Suppressor macrophage treated with lipopolysaccharide for 4 hours (primary cell): ENCODE data around the gene MYD88.
"Not testable (repeated sequence)": the region's sequence is repeated elsewhere in the genome, so short reads cannot be mapped to it uniquely, and the experiment has no call there.

ENCODE experiments used
- DNase-seq: peaks from one replicate; pipeline ENCODE4 v3.0.0-alpha.2; 2020

The MYD88 gene

GRCh38 chr3:38127611-38128302, 10.7 kb upstream of the MYD88 start:
- peak; percentile 39 for DNase-seq

GRCh38 chr3:38128303-38128655, 10.2 kb upstream of the MYD88 start:
- DNase-seq: no peak

GRCh38 chr3:38129058-38129457, 9.4 kb upstream of the MYD88 start:
- no peak for DNase-seq

GRCh38 chr3:38130631-38131065, 7.8 kb upstream of the MYD88 start:
- no peak for DNase-seq

- peak; percentile 55 for DNase-seq
These were observed 6.7 kb upstream of the MYD88 start for GRCh38 chr3:38131621-38132369.

GRCh38 chr3:38133209-38133556, 5.3 kb upstream of the MYD88 start:
- no peak for DNase-seq

GRCh38 chr3:38133557-38134405, 4.7 kb upstream of the MYD88 start:
- no peak for DNase-seq

GRCh38 chr3:38134517-38135143, 3.8 kb upstream of the MYD88 start:
- DNase-seq: not testable (repeated sequence)

- not testable (repeated sequence) for DNase-seq
These were observed 2.7 kb upstream of the MYD88 start for GRCh38 chr3:38135621-38136277.

- DNase-seq: peak; percentile 39
These were observed 2.1 kb upstream of the MYD88 start for GRCh38 chr3:38136393-38136776.

GRCh38 chr3:38136777-38137614, 1.5 kb upstream of the MYD88 start, which contains the start of gene ACAA1:
Gene ACAA1 (minus strand): TSS chr3:38137127. CDS start chr3:38137035, 92 bp downstream.
- DNase-seq: peak; percentile 99

GRCh38 chr3:38137615-38138348, 679 bp upstream of the MYD88 start:
- DNase-seq: peak; percentile 38

- no peak for DNase-seq
These were observed 730 bp downstream of the MYD88 start for GRCh38 chr3:38139191-38139590.

GRCh38 chr3:38139652-38140051, 1.2 kb downstream of the MYD88 start:
- no peak for DNase-seq

GRCh38 chr3:38140326-38141172, 2.1 kb downstream of the MYD88 start:
- DNase-seq: no peak

- DNase-seq: no peak
These were observed 2.9 kb downstream of the MYD88 start for GRCh38 chr3:38141173-38141951.

GRCh38 chr3:38141952-38142273, 3.5 kb downstream of the MYD88 start:
- DNase-seq: no peak

- no peak for DNase-seq
These were observed 4.5 kb downstream of the MYD88 start for GRCh38 chr3:38142959-38143358.

GRCh38 chr3:38143511-38143910, 5.0 kb downstream of the MYD88 start:
- no peak for DNase-seq
